Natural killer cell (primary cell): ENCODE measurements around the gene CCDC7. TPM values are rescaled to one million over a fixed set of nuclear protein-coding genes. Genes with fewer than 3 reads are reported as not detected.

Experiments used
- ATAC-seq, 3 donors: fragments of 150-1000 bp in 2 of 3; fragments of 200-7000 bp in 1 of 3; cut with Tn5 transposase; 1 replicate in 1 of 3; 2 replicates in 2 of 3; pipeline ENCODE4 v1.10.0; 2021; ENCODE audit warnings: mild to moderate bottlenecking in 2 of 3, moderate library complexity in 2 of 3
- DNase-seq, 2 donors: peaks; one replicate each; pipeline versions ENCODE4 v3.0.0 to v3.0.0-alpha.2; 2013 to 2021; ENCODE audit warnings: mixed read lengths in 1 of 2
- H3K27ac ChIP-seq: one replicate; pipeline ENCODE4 v1.5.1; 2013; ENCODE audit warnings: mild to moderate bottlenecking, low read length
- H3K27me3 ChIP-seq: one replicate; pipeline ENCODE4 v1.6.1; 2013; ENCODE audit warnings: low read length; ENCODE audit not compliant: control insufficient read depth, insufficient read depth
- H3K36me3 ChIP-seq: one replicate; pipeline ENCODE4 v1.6.1; 2013; ENCODE audit warnings: low read length; ENCODE audit not compliant: control insufficient read depth, insufficient read depth
- H3K4me1 ChIP-seq: one replicate; pipeline ENCODE4 v1.6.1; 2013; ENCODE audit warnings: low read length; ENCODE audit not compliant: control insufficient read depth, insufficient read depth
- H3K4me3 ChIP-seq: one replicate; pipeline ENCODE4 v1.5.1; 2013; ENCODE audit warnings: low read length
- H3K9me3 ChIP-seq: one replicate; pipeline ENCODE4 v1.6.1; 2013; ENCODE audit warnings: low read length; ENCODE audit not compliant: control insufficient read depth, insufficient read depth
- H3K27ac Mint-ChIP-seq, 2 donors: one replicate each; pipeline ENCODE4 v1.8.0; 2022; ENCODE audit warnings: mild to moderate bottlenecking in 2 of 2, mixed read lengths in 2 of 2, moderate library complexity in 1 of 2
- H3K27me3 Mint-ChIP-seq, 2 donors: one replicate each; pipeline ENCODE4 v1.8.0; 2022; ENCODE audit warnings: low read depth in 2 of 2, mixed read lengths in 2 of 2
- H3K36me3 Mint-ChIP-seq: one replicate; pipeline ENCODE4 v1.8.0; 2022; ENCODE audit warnings: mixed read lengths
- H3K4me1 Mint-ChIP-seq, 2 donors: one replicate each; pipeline ENCODE4 v1.8.0; 2022; ENCODE audit warnings: mixed read lengths in 2 of 2
- H3K4me3 Mint-ChIP-seq: one replicate; pipeline ENCODE4 v1.8.0; 2022; ENCODE audit warnings: mild to moderate bottlenecking, moderate library complexity, mixed read lengths
- H3K9me3 Mint-ChIP-seq, 2 donors: one replicate each; pipeline ENCODE4 v1.8.0; 2022; ENCODE audit warnings: mixed read lengths in 2 of 2
- CTCF ChIP-seq: fragments of 200-600 bp; IDR thresholded peaks from one replicate; pipeline ENCODE4 v1.8.0; 2022; ENCODE audit warnings: antibody characterized with exemption
- WGBS: methylation state at CpG from one replicate; pipeline ENCODE4 v1.1.7; 2013; ENCODE audit warnings: missing lambda C conversion rate; ENCODE audit not compliant: insufficient coverage; 5-methylcytosine and 5-hydroxymethylcytosine counted together
- intact Hi-C: fragments of 100-400 bp; cut with micrococcal nuclease; formaldehyde crosslinking; loops from one replicate; pipeline ENCODE4 v1.14.2; 2022
- total RNA-seq, 4 donors: library from RNA; stranded (reverse); fragments of 120-200 nt in 1 of 4; gene quantifications; one replicate each; pipeline versions ENCODE4 v1.2.3 to v1.2.4, GENCODE V29; 2013 to 2022

CCDC7 gene
- total RNA-seq, 3 donors from 2014 or later (not counting 1 experiment from before 2014, with no cell fraction given): 39.0 to 51.1 (median 42.8) TPM

GRCh38 chr10:32616438-32616837 is 170.5 kb downstream of the CCDC7 start:
- Mint-ChIP-seq H3K36me3 (peaks cover 56% of the 10 kb centered on the region), H3K27ac (no peak overlapping the region), H3K4me1 (peaks cover 0 to 10% of the 10 kb centered on the region in 2 donors), H3K4me3 (no peak overlapping the region), H3K27me3 (no peaks in the 10 kb centered on the region), H3K9me3 (peaks cover 7 to 22% of the 10 kb centered on the region in 2 donors)
- ATAC-seq (no peak), DNase-seq (no peak)
- Histone ChIP-seq H3K36me3 (no peaks in the 10 kb centered on the region), H3K27me3 (no peaks in the 10 kb centered on the region), H3K9me3 (peaks cover 2% of the 10 kb centered on the region), H3K4me3 (no peak overlapping the region), H3K27ac (no peak overlapping the region), H3K4me1 (no peaks in the 10 kb centered on the region)
- WGBS: 70% methylated on average over 2 of the region's 2 CpGs
- intact Hi-C loops: no loop called here
- TF ChIP-seq CTCF: no peak

GRCh38 chr10:32618482-32618881 is 172.5 kb downstream of the CCDC7 start:
- no peak overlapping the region for H3K27ac ChIP-seq
- Mint-ChIP-seq H3K27ac (no peak overlapping the region), H3K27me3 (no peaks in the 10 kb centered on the region), H3K4me3 (no peak overlapping the region), H3K4me1 (peaks cover 0 to 10% of the 10 kb centered on the region in 2 donors), H3K36me3 (peaks cover 44% of the 10 kb centered on the region), H3K9me3 (peaks cover 5 to 17% of the 10 kb centered on the region in 2 donors)
- no peaks in the 10 kb centered on the region for H3K36me3 ChIP-seq
- no peaks in the 10 kb centered on the region for H3K4me1 ChIP-seq
- DNase-seq: no peak
- ATAC-seq: no peak
- no peak overlapping the region for H3K4me3 ChIP-seq
- no peaks in the 10 kb centered on the region for H3K27me3 ChIP-seq
- intact Hi-C loops: no loop called here
- H3K9me3 ChIP-seq: peaks cover 2% of the 10 kb centered on the region
- no peak for TF ChIP-seq CTCF

- 80% methylated on average over 1 of the region's 1 CpG for WGBS
- H3K4me3 ChIP-seq: no peak overlapping the region
- no peaks in the 10 kb centered on the region for H3K36me3 ChIP-seq
- peaks cover 2 to 7% of the 10 kb centered on the region in 2 donors for H3K9me3 Mint-ChIP-seq
- peaks cover 28% of the 10 kb centered on the region for H3K36me3 Mint-ChIP-seq
- no peak overlapping the region for H3K27ac Mint-ChIP-seq
- DNase-seq (no peak), ATAC-seq (no peak)
- no peak for TF ChIP-seq CTCF
- peaks cover 2% of the 10 kb centered on the region for H3K9me3 ChIP-seq
- no peaks in the 10 kb centered on the region for H3K4me1 ChIP-seq
- peaks cover 0 to 5% of the 10 kb centered on the region in 2 donors for H3K4me1 Mint-ChIP-seq
- H3K27me3 ChIP-seq: no peaks in the 10 kb centered on the region
- H3K27ac ChIP-seq: no peak overlapping the region
- H3K4me3 Mint-ChIP-seq: no peak overlapping the region
- no peaks in the 10 kb centered on the region for H3K27me3 Mint-ChIP-seq
- intact Hi-C loops: no loop called here
Measured at GRCh38 chr10:32621969-32622368, 176.0 kb downstream of the CCDC7 start.

GRCh38 chr10:32622409-32622808 is 176.5 kb downstream of the CCDC7 start:
- H3K4me3 Mint-ChIP-seq: no peak overlapping the region
- ATAC-seq (no peak), DNase-seq (no peak)
- no peak overlapping the region for H3K4me3 ChIP-seq
- H3K4me1 Mint-ChIP-seq: peaks cover 0 to 5% of the 10 kb centered on the region in 2 donors
- WGBS: 94% methylated on average over 2 of the region's 2 CpGs
- no peaks in the 10 kb centered on the region for H3K27me3 Mint-ChIP-seq
- H3K36me3 ChIP-seq: no peaks in the 10 kb centered on the region
- H3K27me3 ChIP-seq: no peaks in the 10 kb centered on the region
- H3K4me1 ChIP-seq: no peaks in the 10 kb centered on the region
- no peak for TF ChIP-seq CTCF
- intact Hi-C loops: no loop called here
- H3K9me3 Mint-ChIP-seq: peaks cover 2 to 10% of the 10 kb centered on the region in 2 donors
- H3K9me3 ChIP-seq: peaks cover 2% of the 10 kb centered on the region
- peaks cover 29% of the 10 kb centered on the region for H3K36me3 Mint-ChIP-seq
- no peak overlapping the region for H3K27ac Mint-ChIP-seq
- H3K27ac ChIP-seq: no peak overlapping the region
